ENCODE results near the gene ANAPC13.

DNA sequence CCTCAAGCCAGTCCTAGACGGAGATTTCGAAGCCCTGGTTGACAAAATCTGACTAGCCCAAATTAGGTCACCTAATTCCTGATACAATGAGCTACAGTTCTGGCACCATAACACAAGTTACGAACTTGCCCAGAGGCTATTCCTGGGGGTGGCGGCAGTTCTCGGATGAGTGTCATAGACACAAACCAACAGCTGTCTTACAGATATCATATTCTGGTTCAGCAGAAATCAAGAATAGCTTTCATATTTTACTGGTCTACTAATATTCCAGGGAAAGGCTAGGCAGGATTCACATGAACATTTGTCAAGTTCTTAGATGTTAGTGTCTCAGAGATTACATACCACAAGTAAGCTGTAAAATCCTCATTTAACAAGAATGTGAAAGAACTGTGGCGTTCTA is 8.8 kb downstream of the ANAPC13 start:
- TF ChIP-seq SMC3 (IDR thresholded peaks at IDR 0.05; ENCODE audit: low read depth, low read length) (no peak), RAD21 (IDR thresholded peaks at IDR 0.05; ENCODE audit: low read length) (no peak), POLR2A (IDR thresholded peaks at IDR 0.05; ENCODE audit: low read depth, low read length) (no peak), CEBPB (IDR thresholded peaks at IDR 0.05; ENCODE audit: low read depth, low read length) (no peak), RFX5 (IDR thresholded peaks at IDR 0.05; ENCODE audit: low read depth, low read length) (no peak), RCOR1 (IDR thresholded peaks at IDR 0.05; ENCODE audit: insufficient replicate concordance, low read length) (no peak)
- TF ChIP-seq, protein P1, sequence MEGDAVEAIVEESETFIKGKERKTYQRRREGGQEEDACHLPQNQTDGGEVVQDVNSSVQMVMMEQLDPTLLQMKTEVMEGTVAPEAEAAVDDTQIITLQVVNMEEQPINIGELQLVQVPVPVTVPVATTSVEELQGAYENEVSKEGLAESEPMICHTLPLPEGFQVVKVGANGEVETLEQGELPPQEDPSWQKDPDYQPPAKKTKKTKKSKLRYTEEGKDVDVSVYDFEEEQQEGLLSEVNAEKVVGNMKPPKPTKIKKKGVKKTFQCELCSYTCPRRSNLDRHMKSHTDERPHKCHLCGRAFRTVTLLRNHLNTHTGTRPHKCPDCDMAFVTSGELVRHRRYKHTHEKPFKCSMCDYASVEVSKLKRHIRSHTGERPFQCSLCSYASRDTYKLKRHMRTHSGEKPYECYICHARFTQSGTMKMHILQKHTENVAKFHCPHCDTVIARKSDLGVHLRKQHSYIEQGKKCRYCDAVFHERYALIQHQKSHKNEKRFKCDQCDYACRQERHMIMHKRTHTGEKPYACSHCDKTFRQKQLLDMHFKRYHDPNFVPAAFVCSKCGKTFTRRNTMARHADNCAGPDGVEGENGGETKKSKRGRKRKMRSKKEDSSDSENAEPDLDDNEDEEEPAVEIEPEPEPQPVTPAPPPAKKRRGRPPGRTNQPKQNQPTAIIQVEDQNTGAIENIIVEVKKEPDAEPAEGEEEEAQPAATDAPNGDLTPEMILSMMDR (conservative IDR thresholded peaks at IDR 0.05; ENCODE audit: low read depth, low read length): no peak
- TF ChIP-seq, protein P2, sequence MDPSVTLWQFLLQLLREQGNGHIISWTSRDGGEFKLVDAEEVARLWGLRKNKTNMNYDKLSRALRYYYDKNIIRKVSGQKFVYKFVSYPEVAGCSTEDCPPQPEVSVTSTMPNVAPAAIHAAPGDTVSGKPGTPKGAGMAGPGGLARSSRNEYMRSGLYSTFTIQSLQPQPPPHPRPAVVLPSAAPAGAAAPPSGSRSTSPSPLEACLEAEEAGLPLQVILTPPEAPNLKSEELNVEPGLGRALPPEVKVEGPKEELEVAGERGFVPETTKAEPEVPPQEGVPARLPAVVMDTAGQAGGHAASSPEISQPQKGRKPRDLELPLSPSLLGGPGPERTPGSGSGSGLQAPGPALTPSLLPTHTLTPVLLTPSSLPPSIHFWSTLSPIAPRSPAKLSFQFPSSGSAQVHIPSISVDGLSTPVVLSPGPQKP (IDR thresholded peaks at IDR 0.05; ENCODE audit: borderline replicate concordance, low read depth, low read length): no peak
- TF ChIP-seq, protein P3, sequence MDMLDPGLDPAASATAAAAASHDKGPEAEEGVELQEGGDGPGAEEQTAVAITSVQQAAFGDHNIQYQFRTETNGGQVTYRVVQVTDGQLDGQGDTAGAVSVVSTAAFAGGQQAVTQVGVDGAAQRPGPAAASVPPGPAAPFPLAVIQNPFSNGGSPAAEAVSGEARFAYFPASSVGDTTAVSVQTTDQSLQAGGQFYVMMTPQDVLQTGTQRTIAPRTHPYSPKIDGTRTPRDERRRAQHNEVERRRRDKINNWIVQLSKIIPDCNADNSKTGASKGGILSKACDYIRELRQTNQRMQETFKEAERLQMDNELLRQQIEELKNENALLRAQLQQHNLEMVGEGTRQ (IDR thresholded peaks at IDR 0.05; ENCODE audit: low read depth, low read length): no peak

All from IMR-90 (cell line).